K562 (cell line): ENCODE results near the gene RAD21L1. TPM values are rescaled to one million over a fixed set of nuclear protein-coding genes. Genes with fewer than 3 reads are reported as not detected.
A peak's percentile ranks its signal among the peaks of the same experiment; 100 is the strongest.

Experiments used
- ARID1B ChIP-seq: fragments of 450-650 bp; IDR thresholded peaks from 2 replicates; pipeline ENCODE4 v1.6.1; 2016; ENCODE audit warnings: antibody characterized with exemption, mild to moderate bottlenecking, inconsistent platforms
- ARNT ChIP-seq, 2 experiments: fragments of 450-650 bp; IDR thresholded peaks; 2 replicates each; pipeline ENCODE4 v1.6.1; 2016; ENCODE audit warnings: mild to moderate bottlenecking in 1 of 2
- CBFB ChIP-seq: sonication (generic); formaldehyde crosslinking; IDR thresholded peaks from 2 replicates; pipeline ENCODE4 v1.4.0; 2020; ENCODE audit warnings: mild to moderate bottlenecking, missing genetic modification reagents
- CBX2 ChIP-seq: fragments of 200-600 bp; sonication (generic); IDR thresholded peaks from one replicate; pipeline ENCODE4 v1.6.1; 2012; ENCODE audit warnings: mild to moderate bottlenecking, low read length, inconsistent platforms; ENCODE audit not compliant: insufficient read depth, poor library complexity, severe bottlenecking
- FOXO4 ChIP-seq: fragments of 450-650 bp; formaldehyde crosslinking; IDR thresholded peaks from 2 replicates; pipeline ENCODE4 v1.4.0; 2020; ENCODE audit warnings: mild to moderate bottlenecking, moderate library complexity
- HEY1 ChIP-seq: fragments of 250-450 bp; sonication (Bioruptor Pico); IDR thresholded peaks from 2 replicates; pipeline ENCODE4 v1.5.0; 2020; ENCODE audit warnings: mild to moderate bottlenecking, moderate library complexity, borderline replicate concordance
- POLR2B ChIP-seq: fragments of 450-650 bp; IDR thresholded peaks from 2 replicates; pipeline ENCODE4 v1.6.1; 2018; ENCODE audit warnings: low read depth; ENCODE audit not compliant: partially characterized antibody
- PYGO2 ChIP-seq: fragments of 450-650 bp; IDR thresholded peaks from 2 replicates; pipeline ENCODE4 v1.6.1; 2016; ENCODE audit warnings: mild to moderate bottlenecking, missing genetic modification characterization, moderate library complexity, missing compliant biosample characterization
- RBM25 ChIP-seq: fragments of 200-400 bp; formaldehyde crosslinking; IDR thresholded peaks from 2 replicates; pipeline ENCODE4 v1.6.1; 2018; ENCODE audit warnings: low read length, low read depth, moderate library complexity; ENCODE audit not compliant: severe bottlenecking
- ZC3H11A ChIP-seq: IDR thresholded peaks from 2 replicates; pipeline ENCODE4 v1.6.1; 2012; ENCODE audit warnings: low read depth, low read length, improper control_type of control experiment
- ZNF407 ChIP-seq: fragments of 450-650 bp; IDR thresholded peaks from 2 replicates; pipeline ENCODE4 v1.6.1; 2016; ENCODE audit warnings: low read depth
- polyA plus RNA-seq, 8 experiments: library from polyadenylated mRNA; depleted of rRNA in 4 of 8; stranded (reverse) in 5 of 8; unstranded in 3 of 8; fragments of >200 nt; fragmentation: Nextera tagmentation in 2 of 8; fragmentation: Illumina TruSeq in 1 of 8; extraction: Ambion mirVana in 2 of 8; extraction: Trizol in 1 of 8; gene quantifications; 2 replicates each; pipeline versions ENCODE4 v1.2.1 to v1.2.3, GENCODE V29; 2011 to 2014; ENCODE audit warnings: inconsistent platforms in 1 of 8, missing spikeins in 1 of 8
- total RNA-seq, 7 experiments: library from RNA; depleted of rRNA in 6 of 7; stranded (reverse); fragments of >200 nt in 6 of 7; fragmentation: Illumina TruSeq in 2 of 7; extraction: Trizol in 2 of 7; gene quantifications; 2 replicates each; pipeline versions ENCODE4 v1.2.1 to v1.2.3, GENCODE V29; 2011 to 2021; ENCODE audit warnings: low replicate concordance in 1 of 7

RAD21L1 gene
- total and polyA plus RNA-seq, 9 of the 15 experiments (the other 6 are each of a cell fraction or from before 2014, with no cell fraction given) = 0.17 to 1.7 (median 0.45) TPM; not detected in 1

GRCh38 chr20:1301031-1301529 lies 75.2 kb downstream of the RAD21L1 start (continued):
- TF ChIP-seq ZNF407 = no peak
- TF ChIP-seq HEY1 (CRISPR knock-in tag) = no peak
- no peak for TF ChIP-seq ARNT (IDR thresholded peaks at IDR 0.05)
- TF ChIP-seq ARID1B = 0 out of 2 replicates have a peak, but pooled peaks have one; percentile 26
- no peak for TF ChIP-seq POLR2B
- no peak for TF ChIP-seq RBM25
- no peak for TF ChIP-seq ZC3H11A
- no peak for TF ChIP-seq CBFB (CRISPR knock-in tag)
- TF ChIP-seq CBX2 = no peak
- no peak for TF ChIP-seq PYGO2
- TF ChIP-seq FOXO4 (CRISPR knock-in tag) = no peak
